Mesenchymal stem cell (in vitro differentiated cells and primary cell): Measurements from ENCODE around the gene NRXN3.

Experiments used
- DNase-seq: peaks from one replicate; pipeline ENCODE4 v3.0.0-alpha.2; 2013
- H2AFZ ChIP-seq: one replicate; pipeline ENCODE4 v1.6.1; 2013; ENCODE audit warnings: low read depth, mild to moderate bottlenecking, control low read depth, inconsistent platforms, low read length, moderate library complexity
- H2AK5ac ChIP-seq: 2 replicates; pipeline ENCODE4 v1.6.1; 2013; ENCODE audit warnings: low read length, moderate library complexity, mild to moderate bottlenecking, inconsistent platforms; ENCODE audit not compliant: severe bottlenecking
- H2BK120ac ChIP-seq: one replicate; pipeline ENCODE4 v1.6.1; 2013; ENCODE audit warnings: low read depth, mild to moderate bottlenecking, inconsistent platforms, low read length, moderate library complexity
- H2BK12ac ChIP-seq, 2 experiments: one replicate each; pipeline ENCODE4 v1.6.1; 2013; ENCODE audit warnings: inconsistent platforms in 2 of 2, low read length in 2 of 2, mild to moderate bottlenecking in 2 of 2, moderate library complexity in 2 of 2, control low read depth in 1 of 2
- H2BK15ac ChIP-seq: one replicate; pipeline ENCODE4 v1.6.1; 2013; ENCODE audit warnings: mild to moderate bottlenecking, low read depth, inconsistent platforms; ENCODE audit not compliant: poor library complexity, severe bottlenecking
- H2BK5ac ChIP-seq: 2 replicates; pipeline ENCODE4 v1.6.1; 2013; ENCODE audit warnings: low read depth, mild to moderate bottlenecking, low read length, control low read depth, inconsistent platforms; ENCODE audit not compliant: poor library complexity, severe bottlenecking
- H3K14ac ChIP-seq, 2 experiments: one replicate each; pipeline ENCODE4 v1.6.1; 2013; ENCODE audit warnings: inconsistent platforms in 2 of 2, low read length in 2 of 2, control low read depth in 1 of 2, mild to moderate bottlenecking in 1 of 2, moderate library complexity in 1 of 2
- H3K18ac ChIP-seq, 2 experiments: one replicate each; pipeline ENCODE4 v1.6.1; 2013; ENCODE audit warnings: inconsistent platforms in 2 of 2, low read length in 2 of 2, control low read depth in 1 of 2, low read depth in 1 of 2, mild to moderate bottlenecking in 1 of 2
- H3K23ac ChIP-seq, 2 experiments: one replicate each; pipeline ENCODE4 v1.6.1; 2013; ENCODE audit warnings: inconsistent platforms in 2 of 2, low read length in 2 of 2, mild to moderate bottlenecking in 2 of 2, moderate library complexity in 2 of 2, control low read depth in 1 of 2
- H3K27ac ChIP-seq: 2 replicates; pipeline ENCODE4 v1.5.1; 2013; ENCODE audit warnings: mild to moderate bottlenecking, moderate library complexity, low read length, control low read depth, inconsistent platforms; ENCODE audit not compliant: poor library complexity, severe bottlenecking
- H3K27me3 ChIP-seq, 2 experiments: 2 replicates each; pipeline versions ENCODE4 v1.6.1 to v1.7.0; 2013; ENCODE audit warnings: low read length in 2 of 2, mild to moderate bottlenecking in 2 of 2, moderate library complexity in 2 of 2, control low read depth in 1 of 2, inconsistent platforms in 1 of 2; ENCODE audit not compliant: control insufficient read depth in 1 of 2, insufficient read depth in 1 of 2
- H3K36me3 ChIP-seq, 2 experiments: 2 replicates each; pipeline versions ENCODE4 v1.6.1 to v1.7.0; 2013; ENCODE audit warnings: low read length in 2 of 2, control low read depth in 1 of 2, inconsistent platforms in 1 of 2, low read depth in 1 of 2, mild to moderate bottlenecking in 1 of 2; ENCODE audit not compliant: insufficient read depth in 2 of 2, control insufficient read depth in 1 of 2
- H3K4ac ChIP-seq, 2 experiments: one replicate each; pipeline ENCODE4 v1.6.1; 2013; ENCODE audit warnings: inconsistent platforms in 2 of 2, low read length in 2 of 2, mild to moderate bottlenecking in 2 of 2, moderate library complexity in 2 of 2, control low read depth in 1 of 2, low read depth in 1 of 2
- H3K4me1 ChIP-seq: 2 replicates; pipeline ENCODE4 v1.6.1; 2013; ENCODE audit warnings: low read depth, low read length, control low read depth; ENCODE audit not compliant: control insufficient read depth, insufficient read depth
- H3K4me2 ChIP-seq: 2 replicates; pipeline ENCODE4 v1.6.1; 2013; ENCODE audit warnings: low read length, mild to moderate bottlenecking, inconsistent platforms; ENCODE audit not compliant: poor library complexity, severe bottlenecking
- H3K4me3 ChIP-seq, 2 experiments: 2 replicates each; pipeline versions ENCODE4 v1.5.1 to v1.7.0; 2013; ENCODE audit warnings: low read length in 2 of 2, mild to moderate bottlenecking in 2 of 2, control low read depth in 1 of 2, low read depth in 1 of 2; ENCODE audit not compliant: insufficient read depth in 1 of 2
- H3K79me1 ChIP-seq: replicated peaks from 2 replicates; pipeline ENCODE4 v1.6.1; 2013; ENCODE audit warnings: mild to moderate bottlenecking, control low read depth, low read length, inconsistent platforms; ENCODE audit not compliant: poor library complexity, severe bottlenecking
- H3K9ac ChIP-seq: 2 replicates; pipeline ENCODE4 v1.7.0; 2013; ENCODE audit warnings: mild to moderate bottlenecking, low read length, moderate library complexity
- H3K9me3 ChIP-seq: 2 replicates; pipeline ENCODE4 v1.7.0; 2013; ENCODE audit warnings: mild to moderate bottlenecking, low read length; ENCODE audit not compliant: control insufficient read depth
- H4K8ac ChIP-seq: one replicate; pipeline ENCODE4 v1.6.1; 2013; ENCODE audit warnings: inconsistent platforms, mild to moderate bottlenecking, low read length, moderate library complexity
- H4K91ac ChIP-seq: one replicate; pipeline ENCODE4 v1.6.1; 2013; ENCODE audit warnings: mild to moderate bottlenecking, low read length, inconsistent platforms
- WGBS: methylation state at CpG from one replicate; pipeline ENCODE4 v1.1.7; 2013; ENCODE audit warnings: mixed read lengths; 5-methylcytosine and 5-hydroxymethylcytosine counted together

NRXN3 gene

GRCh38 chr14:78782551-78782950, 612.4 kb downstream of the NRXN3 start:
- no peak overlapping the region for H3K9ac ChIP-seq
- no peak overlapping the region for H3K27ac ChIP-seq
- DNase-seq, result no peak
- H3K14ac ChIP-seq, result no peak overlapping the region
- no peaks in the 10 kb centered on the region for H3K36me3 ChIP-seq
- no peaks in the 10 kb centered on the region for H3K27me3 ChIP-seq
- H3K23ac ChIP-seq, result no peak overlapping the region
- no peak overlapping the region for H4K8ac ChIP-seq
- H3K9me3 ChIP-seq, result no peaks in the 10 kb centered on the region
- H3K4me3 ChIP-seq, result no peak overlapping the region
- no peak overlapping the region for H3K4ac ChIP-seq
- H2BK120ac ChIP-seq, result no peak overlapping the region
- no peak overlapping the region for H2AFZ ChIP-seq
- H3K79me1 ChIP-seq, result no peaks in the 10 kb centered on the region
- H3K4me2 ChIP-seq, result no peak overlapping the region
- no peak overlapping the region for H2AK5ac ChIP-seq
- H3K4me1 ChIP-seq, result no peaks in the 10 kb centered on the region
- 71% methylated on average over 1 of the region's 1 CpG for WGBS
- no peak overlapping the region for H2BK5ac ChIP-seq
- H3K18ac ChIP-seq, result no peak overlapping the region
- no peak overlapping the region for H4K91ac ChIP-seq
- no peak overlapping the region for H2BK15ac ChIP-seq
- no peak overlapping the region for H2BK12ac ChIP-seq

- H3K36me3 ChIP-seq, result no peaks in the 10 kb centered on the region
- no peak overlapping the region for H3K4me2 ChIP-seq
- no peak overlapping the region for H3K4ac ChIP-seq
- H3K9me3 ChIP-seq, result no peaks in the 10 kb centered on the region
- no peak overlapping the region for H2AK5ac ChIP-seq
- no peaks in the 10 kb centered on the region for H3K4me1 ChIP-seq
- H2BK5ac ChIP-seq, result no peak overlapping the region
- no peak overlapping the region for H4K8ac ChIP-seq
- no peak overlapping the region for H3K14ac ChIP-seq
- no peak for DNase-seq
- no peak overlapping the region for H2AFZ ChIP-seq
- H3K79me1 ChIP-seq, result no peaks in the 10 kb centered on the region
- H3K18ac ChIP-seq, result no peak overlapping the region
- H2BK12ac ChIP-seq, result no peak overlapping the region
- H2BK120ac ChIP-seq, result no peak overlapping the region
- H3K27me3 ChIP-seq, result peaks cover 0 to 7% of the 10 kb centered on the region in 2 experiments
- no peak overlapping the region for H3K4me3 ChIP-seq
- H3K23ac ChIP-seq, result no peak overlapping the region
- no peak overlapping the region for H3K27ac ChIP-seq
- H4K91ac ChIP-seq, result no peak overlapping the region
- no peak overlapping the region for H3K9ac ChIP-seq
- no peak overlapping the region for H2BK15ac ChIP-seq
- 55% methylated on average over 4 of the region's 4 CpGs for WGBS
These were observed 615.1 kb downstream of the NRXN3 start for GRCh38 chr14:78785265-78785664.

GRCh38 chr14:78788467-78789360, 618.5 kb downstream of the NRXN3 start:
- Histone ChIP-seq H3K79me1 (no peaks in the 10 kb centered on the region), H3K4ac (no peak overlapping the region), H2BK12ac (no peak overlapping the region), H3K18ac (no peak overlapping the region), H3K23ac (no peak overlapping the region), H3K14ac (no peak overlapping the region), H3K4me1 (no peaks in the 10 kb centered on the region), H3K27me3 (peaks cover 0 to 20% of the 10 kb centered on the region in 2 experiments), H2BK15ac (no peak overlapping the region), H2BK120ac (no peak overlapping the region), H3K9ac (no peak overlapping the region), H2BK5ac (no peak overlapping the region), H3K4me3 (no peak overlapping the region), H2AK5ac (no peak overlapping the region), H4K8ac (no peak overlapping the region), H3K4me2 (no peak overlapping the region), H3K36me3 (no peaks in the 10 kb centered on the region), H3K27ac (no peak overlapping the region), H3K9me3 (no peaks in the 10 kb centered on the region), H2AFZ (no peak overlapping the region), H4K91ac (no peak overlapping the region)
- WGBS, result 90% methylated on average over 2 of the region's 2 CpGs
- DNase-seq, result no peak

- H2BK15ac ChIP-seq, result no peak overlapping the region
- no peak overlapping the region for H3K4me2 ChIP-seq
- 8% methylated on average over 2 of the region's 2 CpGs for WGBS
- peaks cover 0 to 20% of the 10 kb centered on the region in 2 experiments for H3K27me3 ChIP-seq
- DNase-seq, result no peak
- no peak overlapping the region for H2BK12ac ChIP-seq
- H3K18ac ChIP-seq, result no peak overlapping the region
- no peak overlapping the region for H2BK5ac ChIP-seq
- no peak overlapping the region for H3K4ac ChIP-seq
- H4K91ac ChIP-seq, result no peak overlapping the region
- H3K9ac ChIP-seq, result no peak overlapping the region
- H3K23ac ChIP-seq, result no peak overlapping the region
- H3K79me1 ChIP-seq, result no peaks in the 10 kb centered on the region
- H3K36me3 ChIP-seq, result no peaks in the 10 kb centered on the region
- H4K8ac ChIP-seq, result no peak overlapping the region
- H2BK120ac ChIP-seq, result no peak overlapping the region
- H3K9me3 ChIP-seq, result no peaks in the 10 kb centered on the region
- H3K4me3 ChIP-seq, result no peak overlapping the region
- H2AFZ ChIP-seq, result no peak overlapping the region
- no peak overlapping the region for H3K14ac ChIP-seq
- H2AK5ac ChIP-seq, result no peak overlapping the region
- no peaks in the 10 kb centered on the region for H3K4me1 ChIP-seq
- H3K27ac ChIP-seq, result no peak overlapping the region
These were observed 620.1 kb downstream of the NRXN3 start for GRCh38 chr14:78790271-78790670.
